ENCODE measurements around the gene ZNF783.

- TF ChIP-seq CTCF (IDR thresholded peaks at IDR 0.05; ENCODE audit: low read depth, low read length) (no peak), EZH2phosphoT487 (IDR thresholded peaks at IDR 0.05; ENCODE audit: low read depth) (no peak)
Measured at GRCh38 chr7:149225656-149226055, 36.3 kb upstream of the ZNF783 start.

All from OCI-LY3 (cell line).